GM19043 (cell line): ENCODE results near the gene PARP1.
A peak's percentile ranks its signal among the peaks of the same experiment; 100 is the strongest.
"Not testable (repeated sequence)": the region's sequence is repeated elsewhere in the genome, so short reads cannot be mapped to it uniquely, and the experiment has no call there.

ENCODE experiments used
- ATAC-seq: cut with Tn5 transposase; IDR thresholded peaks from one replicate; pipeline ENCODE4 v1.9.1; 2021; ENCODE audit warnings: low read depth; ENCODE audit not compliant: unreplicated experiment

Gene PARP1

DNA sequence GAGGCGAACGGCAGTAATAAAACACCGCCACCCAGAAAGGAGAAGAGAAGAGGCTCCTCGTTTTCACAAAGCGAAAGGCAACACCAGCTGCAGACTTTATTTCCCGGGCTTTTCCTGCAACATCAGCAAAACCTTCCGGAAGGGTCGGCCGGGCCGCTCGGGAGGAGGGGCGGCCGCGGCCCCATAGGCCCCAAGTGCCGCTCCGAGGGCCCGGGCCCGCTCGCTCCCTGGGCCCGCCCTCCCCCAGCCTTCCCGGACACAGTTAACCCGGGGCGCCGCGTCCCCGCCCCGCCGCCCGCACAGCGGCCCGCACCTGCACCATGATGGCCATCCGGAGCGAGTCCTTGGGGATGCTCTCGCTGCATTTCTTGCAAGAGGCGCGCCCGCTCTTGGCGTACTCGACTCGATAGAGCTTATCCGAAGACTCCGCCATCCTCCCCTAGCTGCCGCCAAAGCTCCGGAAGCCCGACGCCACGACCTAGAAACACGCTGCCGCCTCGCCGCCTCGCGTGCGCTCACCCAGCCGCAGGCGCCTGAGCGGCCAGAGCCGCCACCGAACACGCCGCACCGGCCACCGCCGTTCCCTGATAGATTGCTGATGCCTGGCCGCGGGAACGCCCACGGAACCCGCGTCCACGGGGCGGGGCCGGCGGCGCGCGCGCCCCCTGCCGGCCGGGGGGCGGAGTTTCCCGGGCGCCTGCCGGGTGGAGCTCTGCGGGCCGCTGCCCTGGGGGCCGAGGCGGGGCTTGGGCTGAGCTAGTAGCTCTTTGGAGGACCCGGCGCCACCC lies at the start of gene PARP1:
Gene PARP1 (minus strand): TSS at position 597 of the 788 bp plus-strand sequence. CDS start 164 bp downstream, at position 433.
- ATAC-seq = peak; percentile 68

DNA sequence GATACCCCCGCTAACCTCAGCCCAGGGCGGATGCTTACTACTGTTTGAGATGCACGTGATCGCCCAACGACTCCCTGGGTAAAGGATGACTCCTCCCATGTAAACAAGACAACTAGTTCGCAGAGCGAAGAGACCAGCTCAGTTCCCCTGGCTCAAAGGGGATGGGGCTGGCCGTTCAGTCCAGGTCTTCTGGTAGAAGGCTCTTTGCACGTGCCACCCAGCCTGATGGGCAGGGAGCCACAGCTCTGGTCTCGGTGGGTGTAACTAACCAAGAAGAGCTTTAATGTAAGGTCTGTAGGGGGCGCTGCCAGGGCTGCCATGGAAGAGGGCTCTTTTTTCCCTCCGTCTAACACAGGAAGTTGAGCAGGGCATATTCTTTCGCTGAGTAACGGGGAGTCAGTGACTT lies 49.4 kb upstream of the PARP1 start:
- ATAC-seq = no peak

DNA sequence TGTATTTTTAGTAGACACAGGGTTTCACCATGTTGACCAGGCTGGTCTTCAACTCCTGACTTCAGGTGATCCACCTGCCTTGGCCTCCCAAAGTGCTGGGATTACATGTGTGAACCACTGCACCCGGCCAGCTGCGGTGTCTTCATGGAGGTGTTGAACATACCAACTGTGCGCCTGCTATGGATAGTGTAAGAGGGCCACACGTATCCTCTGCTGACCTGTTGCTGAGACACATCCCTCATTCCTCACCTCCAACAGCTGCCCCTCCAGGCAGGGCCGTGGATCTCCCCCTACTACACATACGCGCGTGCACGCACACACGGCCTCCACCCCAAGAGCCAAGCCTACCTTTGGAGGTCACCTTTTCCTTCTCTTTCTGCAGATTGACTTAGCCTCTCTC lies 48.0 kb upstream of the PARP1 start:
- ATAC-seq = no peak

DNA sequence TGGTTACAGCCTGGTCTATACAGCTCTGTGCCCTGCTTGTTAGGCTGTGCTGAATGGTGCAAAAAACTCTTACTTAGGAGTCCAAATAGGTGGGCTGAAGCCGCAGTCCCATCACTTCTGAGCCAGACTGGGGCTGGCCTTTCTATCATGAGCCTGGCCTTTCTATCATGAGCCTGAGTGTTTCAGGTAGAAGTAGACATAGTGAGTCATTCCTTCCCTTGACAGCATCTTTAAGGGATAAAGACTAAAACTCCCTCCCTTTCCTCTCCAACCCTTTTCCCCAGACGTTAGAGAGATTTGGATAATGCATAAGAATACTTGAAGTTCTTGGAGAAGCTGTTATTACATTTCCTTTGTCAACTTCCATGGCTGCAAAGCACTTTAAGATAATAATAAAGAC lies 46.5 kb upstream of the PARP1 start:
- no peak for ATAC-seq

DNA sequence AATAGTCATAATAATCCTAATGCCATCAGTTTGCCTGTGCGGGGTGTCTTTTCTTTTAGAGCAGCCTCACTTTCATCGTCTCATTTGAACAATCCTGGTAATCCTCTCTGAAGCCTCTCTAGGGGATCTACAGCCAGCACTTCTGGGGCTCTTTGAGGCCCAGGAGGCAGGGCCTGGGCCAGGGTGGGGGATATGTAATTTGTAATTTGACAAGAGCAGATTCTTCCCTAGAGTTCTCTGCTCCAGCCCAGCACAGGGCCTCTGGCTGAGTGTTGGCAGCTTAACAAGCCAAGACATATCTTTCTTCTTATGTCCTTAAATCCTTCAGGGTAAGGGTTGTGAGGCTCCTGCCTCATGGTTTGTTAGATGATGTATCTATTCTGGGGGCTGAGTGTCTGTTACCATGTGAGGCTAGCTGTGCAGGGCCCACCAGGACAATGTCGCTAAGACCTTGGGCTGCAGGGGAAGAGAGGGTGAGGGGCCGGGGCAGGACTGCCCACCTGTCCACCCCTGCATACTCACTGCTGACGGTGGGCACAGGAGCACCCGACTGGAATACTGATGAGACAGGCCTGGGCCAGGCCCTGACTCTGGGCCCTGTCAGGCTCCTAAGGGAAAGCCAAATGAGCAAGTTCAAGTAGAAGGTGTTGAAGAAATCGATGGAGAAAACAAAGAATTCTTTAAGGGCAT lies 45.3 kb upstream of the PARP1 start:
- ATAC-seq = no peak

DNA sequence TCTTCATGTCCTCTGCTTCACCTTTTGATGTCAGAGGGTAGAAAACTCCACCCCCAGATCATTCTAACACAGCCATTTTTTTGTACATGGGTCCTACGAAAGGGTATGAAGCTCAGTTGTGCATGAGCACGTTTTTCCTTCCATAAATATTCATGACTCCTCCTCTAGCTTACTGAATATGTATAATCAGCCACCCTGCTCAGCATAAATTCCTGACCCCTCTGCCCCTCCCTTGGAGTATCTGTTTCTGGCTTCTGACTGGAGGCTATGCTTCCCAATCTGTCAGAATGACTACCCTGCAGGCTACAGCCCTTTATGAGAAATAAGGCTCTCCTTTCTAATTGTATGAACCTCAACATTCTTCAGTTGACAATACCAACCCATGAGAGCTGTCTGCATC lies 42.8 kb upstream of the PARP1 start:
- no peak for ATAC-seq

DNA sequence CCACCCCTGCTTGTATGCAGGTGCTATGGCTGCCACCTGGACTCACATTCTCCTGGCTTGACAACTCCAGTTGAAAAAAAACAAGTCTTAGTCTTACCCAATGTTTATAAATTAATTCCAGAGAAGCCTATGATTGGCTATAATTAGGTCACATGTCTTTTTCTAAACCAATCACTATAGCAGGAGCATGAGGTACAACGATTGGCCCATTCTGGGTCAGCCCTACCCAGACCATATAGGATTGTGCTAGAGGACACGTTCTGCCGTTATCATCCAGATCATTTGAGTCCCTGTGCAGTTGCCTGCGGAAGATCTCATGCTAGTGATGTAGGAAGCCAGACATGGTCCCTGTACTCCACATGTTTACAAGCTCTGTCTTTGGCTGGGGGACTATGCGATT lies 41.9 kb upstream of the PARP1 start:
- no peak for ATAC-seq

DNA sequence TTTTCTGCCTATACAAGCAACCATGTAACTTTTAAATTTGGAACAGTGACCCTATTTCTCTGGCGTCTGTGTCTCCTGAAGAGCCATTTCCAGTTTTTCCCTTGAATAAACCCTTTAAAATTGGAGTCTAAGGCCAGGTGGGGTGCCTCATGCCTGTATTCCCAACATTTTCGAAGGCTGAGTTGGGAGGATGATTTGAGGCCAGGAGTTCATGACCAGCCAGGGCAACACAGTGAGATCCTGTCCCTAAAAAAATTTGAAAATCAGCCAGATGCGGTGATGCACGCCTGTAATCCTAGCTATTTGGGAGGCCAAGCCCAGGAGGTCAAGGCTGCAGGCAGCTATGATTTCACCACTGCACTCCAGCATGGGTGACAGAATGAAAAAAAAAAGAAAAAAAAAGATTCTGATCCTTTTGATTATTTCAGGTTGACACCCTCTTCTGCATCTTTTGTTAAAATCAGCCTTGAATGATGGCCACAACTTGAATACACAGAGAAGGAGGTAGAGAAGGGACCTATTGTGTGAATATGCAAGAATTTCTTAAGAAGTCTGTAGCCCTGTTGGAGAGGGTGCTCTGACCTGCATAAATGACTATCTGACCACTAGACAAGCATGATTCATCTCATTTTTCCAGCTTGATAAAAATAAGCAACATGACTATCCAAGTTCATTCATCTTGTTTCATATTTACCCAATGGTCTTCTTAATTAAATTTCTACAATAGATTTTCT lies 40.2 kb upstream of the PARP1 start:
- ATAC-seq = no peak

DNA sequence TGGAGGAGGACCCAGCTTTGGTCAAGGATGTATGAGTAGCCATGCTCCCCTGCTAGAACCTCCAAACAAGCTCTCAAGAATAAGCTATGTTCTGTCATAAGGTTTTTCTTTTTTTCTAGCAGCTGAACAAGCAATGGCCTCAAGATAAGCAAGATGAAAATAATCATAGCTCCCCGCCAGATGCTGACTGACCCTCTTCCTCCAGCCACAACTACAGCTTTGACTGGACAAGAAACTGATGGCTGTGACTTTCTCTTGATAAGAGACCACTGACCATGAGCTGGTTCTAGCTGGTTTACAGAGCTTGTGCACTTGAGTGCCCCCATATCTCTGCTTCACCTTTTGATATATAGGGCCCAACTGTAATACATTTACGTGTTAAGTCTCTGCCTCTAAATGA lies 38.2 kb upstream of the PARP1 start:
- no peak for ATAC-seq

DNA sequence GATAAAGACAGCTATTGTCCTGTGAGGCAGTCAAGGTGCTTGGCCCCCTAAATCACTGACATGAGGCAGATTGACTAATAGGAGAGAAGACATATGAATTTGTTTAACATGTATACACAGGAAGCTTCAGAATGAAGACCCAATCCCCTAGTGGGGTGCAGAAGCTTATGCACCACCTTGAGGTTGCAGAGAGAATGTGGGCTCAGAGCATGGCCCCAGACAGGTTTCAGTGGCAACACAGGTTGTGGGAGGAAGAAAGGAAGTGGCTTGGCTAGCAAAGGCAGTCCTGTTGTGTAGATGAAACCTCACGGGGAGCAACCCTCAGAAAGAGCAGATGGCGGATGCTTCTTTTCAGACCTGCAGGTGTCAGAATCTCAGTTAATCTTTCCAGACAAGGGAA lies 37.0 kb upstream of the PARP1 start:
- ATAC-seq = peak; percentile 99

DNA sequence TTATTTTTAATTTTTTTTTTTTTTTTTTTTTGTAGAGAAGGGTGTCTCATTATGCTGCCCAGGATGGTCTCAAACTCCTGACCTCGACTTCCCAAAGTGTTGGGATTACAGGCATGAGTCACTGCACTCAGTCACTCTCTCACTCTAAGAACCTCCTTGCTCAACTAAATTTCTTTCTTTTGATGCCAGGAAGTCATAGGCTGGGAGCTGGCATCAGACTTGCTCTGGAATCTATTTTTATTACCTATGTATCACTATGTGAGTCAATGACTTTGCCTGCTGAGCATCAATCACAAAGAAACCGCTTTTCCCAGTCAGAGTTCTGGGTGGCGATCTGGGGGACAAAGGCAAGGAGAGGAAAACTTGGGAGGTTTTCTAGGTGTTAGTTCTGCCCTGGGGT lies 35.5 kb upstream of the PARP1 start:
- ATAC-seq = no peak

DNA sequence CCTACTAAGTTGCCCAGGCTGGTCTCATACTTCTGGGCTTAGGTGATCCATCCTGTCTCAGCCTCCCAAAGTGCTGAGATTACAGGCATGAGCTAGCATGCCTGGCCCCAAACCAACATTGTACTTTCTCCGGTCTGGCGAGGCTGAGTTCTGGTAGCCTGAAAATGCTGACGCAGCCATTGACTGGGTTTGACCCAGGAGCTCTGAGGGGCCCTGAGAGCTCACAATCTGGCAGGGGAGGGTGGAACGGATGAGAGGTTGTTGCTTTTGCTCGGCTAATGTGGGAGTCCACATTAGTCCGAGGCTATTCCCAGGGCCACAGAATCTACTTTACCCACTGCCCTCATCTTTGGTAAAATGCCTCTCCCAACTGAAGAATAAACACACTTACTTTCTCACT lies 35.1 kb upstream of the PARP1 start:
- no peak for ATAC-seq

DNA sequence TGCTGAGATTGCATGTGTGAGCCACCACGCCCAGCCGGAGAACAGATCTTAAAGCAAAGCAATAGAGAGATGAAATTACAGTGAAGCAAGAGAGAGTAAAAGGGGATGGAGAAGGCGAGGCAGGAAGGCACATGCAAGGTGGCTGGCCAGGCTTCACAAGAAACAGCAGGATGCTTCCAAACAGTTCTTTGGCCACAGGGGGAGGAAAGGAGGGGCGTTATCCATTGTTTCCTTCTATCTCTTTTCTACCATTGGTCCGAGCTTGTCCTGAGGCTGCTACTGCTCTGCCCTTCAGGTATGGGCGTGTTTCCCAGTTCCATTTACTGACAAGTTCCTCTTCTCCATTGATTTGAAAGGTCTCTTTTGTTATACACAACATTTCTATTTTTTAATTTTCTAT lies 33.7 kb upstream of the PARP1 start:
- no peak for ATAC-seq

DNA sequence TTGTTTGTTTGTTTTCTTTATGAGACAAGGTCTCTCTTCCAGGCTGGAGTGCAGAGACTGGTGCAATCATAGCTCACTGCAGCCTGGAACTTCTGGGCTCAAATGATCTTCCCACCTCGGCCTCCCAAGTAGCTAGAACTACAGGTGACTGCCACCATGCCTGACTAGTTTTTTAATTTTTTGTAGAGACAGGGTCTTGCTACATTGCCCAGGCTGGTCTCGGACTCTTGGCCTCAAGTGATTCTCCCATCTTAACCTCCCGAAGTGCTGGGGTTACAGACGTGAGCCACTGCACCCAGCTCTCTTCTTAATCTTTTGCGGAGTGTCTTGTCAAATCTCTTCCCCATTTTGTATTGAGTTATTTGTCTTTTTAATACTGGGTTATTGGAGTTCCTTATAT lies 32.6 kb upstream of the PARP1 start:
- ATAC-seq = no peak

DNA sequence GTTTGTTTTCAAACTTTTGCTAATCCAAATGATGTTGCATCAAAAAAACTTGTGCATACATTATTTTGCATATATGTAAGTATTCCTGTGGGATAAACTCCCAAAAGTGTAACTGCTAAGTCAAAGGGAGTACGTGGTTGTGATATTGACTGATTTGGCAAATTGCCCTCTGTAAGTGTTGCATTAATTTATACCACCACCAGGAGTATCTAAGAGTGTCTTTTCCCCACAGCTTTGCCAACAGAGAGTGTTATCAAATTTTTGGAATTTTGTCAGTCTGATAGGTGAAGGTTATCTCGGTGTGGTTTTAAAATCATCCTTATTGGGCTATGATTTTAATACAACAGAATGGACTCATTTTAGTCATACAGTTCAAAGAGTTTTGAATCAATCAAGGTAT lies 30.1 kb upstream of the PARP1 start:
- no peak for ATAC-seq

DNA sequence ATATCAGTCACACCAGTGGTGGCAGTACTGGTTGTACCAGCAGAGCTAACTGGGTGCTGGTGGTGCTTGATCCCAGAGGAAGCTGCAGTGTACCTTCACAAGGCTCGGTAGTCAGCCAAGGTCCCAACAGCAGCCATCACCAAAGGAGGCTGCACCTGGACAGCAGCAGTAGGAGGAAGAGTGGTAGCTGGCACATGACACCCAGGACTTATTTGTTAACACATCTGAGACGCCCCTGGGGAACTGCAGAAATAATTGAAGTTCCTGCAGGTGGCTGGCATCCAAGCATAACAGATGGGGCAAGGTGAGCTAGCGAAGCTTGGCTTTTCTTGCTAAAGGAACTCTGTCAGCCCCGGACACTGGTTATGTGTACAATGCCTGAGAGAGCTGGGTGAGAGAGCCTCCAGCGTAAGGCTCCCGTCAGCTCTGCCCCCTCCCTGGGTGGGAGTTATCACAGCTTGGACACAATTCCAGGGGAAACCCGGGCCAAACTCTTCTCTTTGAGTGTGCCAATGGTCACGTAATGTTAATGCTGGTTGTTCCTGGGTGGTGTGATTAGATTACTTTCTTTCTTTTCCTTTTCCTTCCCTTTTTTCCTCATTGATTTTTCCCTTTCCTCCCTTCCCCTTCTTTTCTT lies 29.1 kb upstream of the PARP1 start:
- no peak for ATAC-seq

DNA sequence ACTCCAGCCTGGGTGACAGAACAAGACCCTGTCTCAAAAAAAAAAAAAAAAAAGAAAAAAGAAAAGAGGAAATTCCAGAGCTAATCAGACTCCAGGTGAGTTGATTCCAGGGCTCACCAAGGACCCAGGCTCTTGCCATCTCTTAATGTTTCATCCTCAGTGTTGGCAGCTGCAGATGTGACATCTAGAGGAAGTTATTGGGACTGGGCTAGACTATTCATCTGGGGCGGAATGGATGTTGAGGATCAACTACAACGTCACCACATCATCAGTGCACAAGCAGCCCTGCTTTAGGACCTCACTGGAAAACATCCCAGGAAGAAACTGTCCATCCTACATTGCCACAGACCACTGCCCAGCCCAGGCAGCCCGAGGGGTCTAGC lies 28.6 kb upstream of the PARP1 start:
- ATAC-seq = no peak

DNA sequence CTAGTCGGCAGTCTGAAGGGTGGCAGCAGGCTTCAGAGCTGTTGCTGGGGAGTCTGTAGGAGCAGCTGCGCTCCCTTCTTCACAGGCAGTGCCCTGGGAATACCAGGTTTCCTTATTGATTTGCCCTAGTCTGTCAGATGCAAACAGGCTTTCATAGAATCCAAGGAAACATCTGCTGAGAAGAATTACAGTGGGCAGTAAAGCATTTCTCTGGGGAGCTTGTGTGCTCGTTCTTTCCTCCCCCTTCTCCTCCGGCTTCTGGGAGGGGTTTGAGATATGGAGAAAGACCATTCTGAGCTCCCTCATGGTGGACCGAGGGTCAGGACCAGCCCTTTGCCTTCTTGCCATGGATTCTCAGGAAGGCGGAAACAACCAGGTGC lies 25.4 kb upstream of the PARP1 start:
- ATAC-seq = no peak

DNA sequence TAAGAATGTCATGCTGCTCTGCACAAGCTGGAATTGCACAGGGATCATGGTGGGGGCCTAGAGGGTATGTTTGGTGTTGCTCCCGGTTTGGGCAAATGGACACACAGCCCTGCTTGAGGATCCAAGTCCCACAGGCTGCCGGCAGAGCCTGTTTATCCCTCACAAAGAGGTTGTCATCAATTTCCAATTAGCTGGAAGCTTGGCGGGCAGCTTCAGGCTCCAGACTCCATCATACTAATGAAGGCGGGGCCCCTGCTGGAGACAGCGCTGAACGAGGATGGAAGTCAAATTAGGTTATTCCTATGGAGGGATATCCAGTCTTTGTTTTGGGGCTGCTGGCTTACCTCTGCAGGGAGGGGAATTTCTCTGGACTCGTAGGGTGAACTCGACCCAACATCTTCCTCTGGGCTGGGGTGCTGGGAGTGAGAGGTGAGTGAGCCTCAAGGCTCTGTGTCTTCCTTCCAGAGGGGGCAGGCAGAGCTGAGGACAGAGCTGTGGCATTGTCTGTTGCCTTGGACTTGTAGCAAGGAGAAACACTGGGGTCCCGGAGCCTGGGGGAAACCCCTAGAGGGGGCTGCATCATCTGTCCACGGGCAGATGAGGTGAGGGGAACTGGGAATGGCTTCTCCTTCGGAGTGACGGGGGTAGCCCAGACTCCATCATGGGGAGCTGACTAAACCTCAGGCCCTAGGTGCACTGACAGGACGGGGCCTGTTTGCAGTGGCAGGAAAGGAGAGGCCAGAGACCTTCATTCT lies 24.9 kb upstream of the PARP1 start:
- ATAC-seq = no peak

DNA sequence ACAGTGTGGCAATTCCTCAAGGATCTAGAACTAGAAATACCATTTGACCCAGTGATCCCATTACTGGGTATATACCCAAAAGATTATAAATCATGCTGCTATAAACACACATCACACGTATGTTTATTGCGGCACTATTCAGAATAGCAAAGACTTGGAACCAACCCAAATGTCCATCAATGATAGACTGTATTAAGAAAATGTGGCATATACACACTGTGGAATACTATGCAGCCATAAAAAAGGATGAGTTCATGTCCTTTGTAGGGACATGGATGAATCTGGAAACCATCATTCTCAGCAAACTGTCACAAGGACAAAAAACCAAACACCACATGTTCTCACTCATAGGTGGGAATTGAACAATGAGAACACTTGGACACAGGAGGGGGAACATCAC lies 24.0 kb upstream of the PARP1 start:
- not testable (repeated sequence) for ATAC-seq
